RKO (cell line): ENCODE measurements around the gene ABCE1.
"Not testable (repeated sequence)": the region's sequence is repeated elsewhere in the genome, so short reads cannot be mapped to it uniquely, and the experiment has no call there.

Experiments used
- DNase-seq: peaks from one replicate; pipeline ENCODE4 v3.0.0-alpha.2; 2016; ENCODE audit warnings: low spot score

Gene ABCE1

GRCh38 chr4:145102619-145103018 lies 4.5 kb downstream of the ABCE1 start:
- no peak for DNase-seq

DNA sequence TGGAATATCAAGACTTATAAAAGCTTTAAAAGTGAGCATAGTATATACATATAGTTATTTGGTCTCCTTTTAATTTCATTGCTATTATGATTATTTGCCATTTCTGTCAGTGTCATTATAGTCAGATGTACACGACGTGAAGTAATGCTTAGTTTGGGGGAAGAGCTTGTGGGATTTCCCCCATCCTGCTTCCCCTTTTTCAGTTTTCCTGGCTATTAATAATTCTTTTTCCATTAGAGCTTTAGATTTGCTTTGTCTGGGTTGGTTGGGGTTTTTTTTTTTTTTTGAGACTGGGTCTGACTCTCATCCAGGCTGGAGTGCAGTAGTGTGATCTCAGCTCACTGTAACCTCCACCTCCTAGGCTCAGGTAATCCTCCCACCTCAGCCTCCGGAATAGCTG lies 5.4 kb downstream of the ABCE1 start:
- DNase-seq: no peak

GRCh38 chr4:145107126-145107525 lies 9.0 kb downstream of the ABCE1 start:
- DNase-seq: no peak

DNA sequence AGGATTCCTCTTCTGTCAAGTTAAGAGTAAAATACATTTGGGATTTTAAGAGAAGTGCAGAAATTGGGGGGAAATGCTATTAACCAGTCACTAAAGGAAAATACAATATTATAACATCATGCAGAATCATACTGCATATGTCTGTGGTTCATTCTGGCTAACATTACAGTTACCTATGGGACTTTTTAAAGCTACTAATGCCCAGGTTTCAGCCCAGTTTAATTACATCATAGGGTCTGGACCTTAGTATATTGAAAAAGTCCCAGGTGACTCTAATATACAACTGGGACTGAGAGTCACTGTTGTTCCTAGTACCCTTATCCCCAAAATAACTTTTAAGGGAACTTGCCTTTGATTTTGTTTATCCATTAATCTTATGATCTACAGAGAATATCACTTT lies 10.0 kb downstream of the ABCE1 start:
- no peak for DNase-seq

DNA sequence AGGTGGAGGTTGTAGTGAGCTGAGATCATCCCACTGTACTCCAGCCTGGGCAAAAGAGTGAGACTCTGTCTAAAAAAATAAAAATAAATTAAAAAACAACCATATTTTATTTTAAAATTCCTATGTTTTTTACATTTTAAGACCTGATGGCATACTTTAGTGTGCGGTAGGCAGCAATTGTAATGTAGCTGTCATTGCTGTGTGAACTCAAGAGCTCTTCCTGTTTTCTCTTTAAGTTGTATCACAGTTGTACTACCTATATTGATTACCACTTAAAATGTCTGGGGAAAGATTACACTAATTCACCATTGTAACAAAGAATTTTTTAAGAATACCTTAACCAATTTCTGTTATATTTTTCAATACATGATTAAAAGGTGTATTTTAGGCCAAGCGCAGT lies 27.3 kb downstream of the ABCE1 start:
- no peak for DNase-seq

GRCh38 chr4:145130130-145130529 lies 32.0 kb downstream of the ABCE1 start:
- no peak for DNase-seq

- peak; percentile 21 for DNase-seq
Observed at GRCh38 chr4:145130788-145131399, 32.8 kb downstream of the ABCE1 start.

- DNase-seq: no peak
Observed at GRCh38 chr4:145131848-145132247, 33.7 kb downstream of the ABCE1 start.

DNA sequence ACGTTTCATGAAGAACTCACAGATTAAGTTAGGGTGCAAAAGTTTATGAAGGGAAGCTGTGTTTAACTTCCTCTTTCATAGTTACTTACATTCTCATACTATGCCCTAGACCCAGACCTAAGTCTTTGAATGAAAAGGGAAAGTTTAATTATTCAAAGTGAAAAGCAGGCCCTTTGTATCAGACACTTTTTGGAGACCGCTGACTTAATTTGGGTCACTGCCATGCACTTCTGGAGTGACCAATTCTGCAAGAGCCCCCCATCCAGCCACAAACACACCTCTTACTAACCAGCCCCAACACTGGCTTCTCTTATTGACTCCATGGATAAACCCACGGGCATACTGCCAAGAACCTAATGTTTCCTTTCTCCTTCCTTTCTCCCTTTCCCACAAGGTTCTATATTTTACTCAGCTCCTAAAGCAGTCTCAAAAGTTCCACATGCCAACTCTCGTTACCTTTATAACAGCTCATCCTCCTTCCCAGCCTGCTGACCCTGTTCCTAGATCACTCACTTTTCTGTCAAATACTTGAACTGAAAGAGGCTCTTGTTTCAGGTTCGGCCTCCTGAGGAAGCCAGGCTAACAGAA lies 34.5 kb downstream of the ABCE1 start:
- no peak for DNase-seq

- DNase-seq: not testable (repeated sequence)
Observed at GRCh38 chr4:145136219-145136618, 38.1 kb downstream of the ABCE1 start.

DNA sequence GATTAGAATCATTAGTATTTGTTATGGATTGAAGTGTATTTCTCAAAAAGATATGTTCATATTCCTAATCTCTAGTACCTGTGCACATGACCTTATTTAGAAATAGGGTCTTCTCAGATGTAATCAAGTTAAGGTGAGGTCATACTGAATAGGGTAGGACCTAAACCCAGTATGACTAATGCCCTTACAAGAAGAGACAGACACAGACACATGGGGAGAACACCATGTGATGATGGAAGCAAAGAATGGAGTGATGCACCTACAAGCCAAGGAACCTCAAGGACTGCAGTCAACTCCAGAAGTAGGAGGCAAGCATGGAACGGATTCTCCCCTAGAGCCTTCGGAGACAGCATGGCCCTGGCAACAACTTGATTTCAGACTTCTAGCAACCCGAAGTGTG lies 50.9 kb downstream of the ABCE1 start:
- DNase-seq: no peak

DNA sequence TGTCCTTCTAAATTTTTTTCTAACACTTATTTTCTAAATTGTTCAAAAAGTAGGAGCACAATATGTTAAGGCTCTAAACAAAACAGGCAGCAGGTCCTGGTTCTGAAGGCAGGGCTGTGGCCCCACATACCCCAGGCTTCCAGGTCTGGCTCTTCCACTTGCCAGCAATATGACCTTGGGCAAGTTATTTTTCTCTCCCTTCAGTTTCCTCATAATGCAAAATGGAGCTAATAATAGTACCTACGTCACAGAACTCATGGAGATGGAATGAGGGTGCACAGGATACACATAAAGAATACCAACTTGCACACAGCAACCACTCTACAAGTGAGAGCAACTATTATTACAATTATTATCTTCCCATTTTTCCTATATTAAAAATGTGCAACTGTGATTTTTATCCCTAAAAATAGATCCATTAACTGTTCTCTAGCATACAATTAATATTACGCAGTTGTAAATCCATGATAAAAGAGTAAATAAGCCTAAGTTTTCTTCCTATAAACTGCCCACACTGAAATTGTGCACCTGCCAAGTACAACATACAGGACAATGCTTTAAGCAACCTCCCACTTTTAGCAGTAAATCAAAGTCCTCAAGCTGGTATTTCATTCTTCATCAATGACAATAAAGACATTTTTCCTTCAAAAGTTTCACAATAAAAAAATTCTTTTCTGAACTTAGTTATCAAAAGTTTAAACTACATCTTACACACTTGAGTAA lies 55.2 kb downstream of the ABCE1 start:
- DNase-seq: no peak

- DNase-seq: no peak
Observed at GRCh38 chr4:145153904-145154298, 55.8 kb downstream of the ABCE1 start.

- DNase-seq: peak; percentile 48
Observed at GRCh38 chr4:145154573-145154972, 56.5 kb downstream of the ABCE1 start.

- no peak for DNase-seq
Observed at GRCh38 chr4:145155268-145155870, 57.3 kb downstream of the ABCE1 start.

DNA sequence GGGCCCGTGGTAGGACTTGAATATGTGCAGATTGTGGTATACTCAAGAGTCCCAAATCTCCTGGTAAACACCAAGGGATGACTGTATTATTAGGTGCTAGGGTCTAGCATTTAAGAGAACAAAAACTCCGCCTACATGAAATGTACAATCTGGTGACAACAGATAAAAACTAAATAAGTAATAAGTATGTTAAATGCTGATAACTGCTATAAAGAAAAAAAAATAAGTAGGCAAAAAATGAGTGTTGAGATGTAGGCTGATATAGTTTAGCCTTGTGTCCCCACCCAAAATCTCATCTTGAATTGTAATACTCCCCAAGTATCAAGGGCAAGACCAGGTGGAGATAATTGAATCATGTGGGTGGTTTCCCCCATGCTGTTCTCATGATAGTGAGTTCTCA lies 58.9 kb downstream of the ABCE1 start:
- no peak for DNase-seq

- DNase-seq: no peak
Observed at GRCh38 chr4:145161549-145161948, 63.4 kb downstream of the ABCE1 start.

- no peak for DNase-seq
Observed at GRCh38 chr4:145167887-145168286, 69.8 kb downstream of the ABCE1 start.

- DNase-seq: no peak
Observed at GRCh38 chr4:145168581-145169187, 70.6 kb downstream of the ABCE1 start.

- DNase-seq: no peak
Observed at GRCh38 chr4:145170223-145170622, 72.1 kb downstream of the ABCE1 start.

DNA sequence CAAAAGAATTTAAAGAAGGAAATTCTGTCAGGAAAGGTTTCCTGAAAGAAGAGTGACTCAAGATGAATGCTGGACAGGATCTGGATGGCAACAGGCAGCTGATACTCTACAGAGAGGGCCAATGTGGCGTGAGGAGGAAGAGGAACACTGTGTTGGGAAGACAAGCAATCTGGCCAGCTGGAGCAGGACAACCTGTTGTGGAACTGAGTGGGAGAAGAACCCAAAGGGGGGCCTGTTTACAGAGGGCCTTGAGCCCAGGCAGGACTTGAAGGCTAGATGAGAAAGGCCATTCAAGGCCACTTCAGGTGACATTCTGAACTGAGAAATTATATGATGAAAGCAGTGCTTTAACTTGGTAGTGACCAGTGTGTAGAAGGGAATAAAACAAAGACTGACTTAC lies 73.8 kb downstream of the ABCE1 start:
- DNase-seq: no peak

DNA sequence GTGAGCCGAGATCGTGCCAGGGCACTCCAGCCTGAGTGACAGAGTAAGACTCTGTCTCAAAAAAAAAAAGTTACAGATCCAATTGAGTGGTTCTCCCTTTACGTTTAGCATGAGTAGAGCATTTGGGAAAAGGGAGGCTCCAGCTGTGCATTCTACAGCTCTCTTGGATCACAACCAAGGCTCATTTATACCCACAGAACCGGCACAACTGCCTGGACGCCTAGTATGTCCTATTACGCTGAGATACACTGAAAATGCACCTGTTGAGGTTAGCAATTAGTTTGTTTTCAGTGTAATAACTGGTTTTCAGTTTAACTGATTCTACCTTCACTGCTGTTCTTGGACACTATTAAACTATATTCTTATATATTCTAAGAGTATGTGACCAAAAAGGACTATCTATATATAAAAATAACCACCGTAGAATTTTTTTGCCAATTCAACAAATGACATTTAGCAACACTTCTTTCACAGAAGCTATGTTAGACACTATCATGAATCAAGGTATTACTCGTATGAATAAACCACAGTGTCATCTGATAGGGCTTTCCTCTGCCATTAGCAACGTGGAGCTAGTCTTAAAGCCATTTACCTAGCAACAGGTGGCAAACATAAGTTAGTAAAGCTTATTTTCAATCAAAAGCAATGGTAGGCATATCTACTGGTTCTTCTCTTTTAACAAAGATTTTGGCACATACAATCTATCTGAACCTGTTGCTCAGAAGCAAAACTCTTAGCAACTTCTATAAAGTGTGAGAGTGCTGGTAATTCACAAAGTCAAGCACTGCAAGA lies 78.7 kb downstream of the ABCE1 start:
- peak; percentile 48 for DNase-seq
